Stimulated activated naive CD8-positive, alpha-beta T cell treated with anti-CD3 and anti-CD28 coated beads, Interleukin-15, Interleukin-2, amounts not matched to agents 100 ng/mL and 50 ng/mL, for 24 hours (primary cell): ENCODE data around the gene RGS10.
A peak's percentile ranks its signal among the peaks of the same experiment; 100 is the strongest.

ENCODE experiments used
- H3K27ac Mint-ChIP-seq: one replicate; pipeline ENCODE4 v1.8.0; 2021; ENCODE audit warnings: mild to moderate bottlenecking, mixed read lengths
- H3K27me3 Mint-ChIP-seq: one replicate; pipeline ENCODE4 v1.8.0; 2021; ENCODE audit warnings: mixed read lengths
- H3K36me3 Mint-ChIP-seq: one replicate; pipeline ENCODE4 v1.8.0; 2021; ENCODE audit warnings: low read depth, mixed read lengths
- H3K4me1 Mint-ChIP-seq: one replicate; pipeline ENCODE4 v1.8.0; 2021; ENCODE audit warnings: low read depth, mixed read lengths
- H3K4me3 Mint-ChIP-seq: one replicate; pipeline ENCODE4 v1.8.0; 2021; ENCODE audit warnings: mild to moderate bottlenecking, mixed read lengths
- H3K9me3 Mint-ChIP-seq: one replicate; pipeline ENCODE4 v1.8.0; 2021; ENCODE audit warnings: mixed read lengths

The RGS10 gene

DNA sequence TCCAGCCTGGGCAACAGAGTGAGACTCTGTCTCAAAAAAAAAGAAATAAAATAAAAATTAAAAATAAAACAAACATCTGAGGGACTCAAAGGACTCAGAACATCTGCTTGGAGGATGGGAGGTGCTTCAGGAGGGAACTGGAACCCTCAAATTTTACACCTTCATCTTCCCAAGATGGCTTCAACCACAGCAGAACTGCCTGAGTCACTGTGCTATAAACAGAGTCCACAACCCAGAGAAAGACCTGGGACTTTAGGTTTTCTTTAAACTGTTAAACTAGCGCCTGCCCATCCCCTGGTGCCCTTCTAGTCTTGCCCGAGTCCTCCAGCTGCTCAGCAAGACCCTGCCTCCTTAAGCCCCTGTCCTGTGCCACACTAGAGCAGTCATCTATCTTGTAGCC is 40.8 kb downstream of the RGS10 start:
- no peaks in the 10 kb centered on the region for H3K27me3 Mint-ChIP-seq
- peaks cover 100% of the 10 kb centered on the region for H3K4me1 Mint-ChIP-seq
- H3K4me3 Mint-ChIP-seq = peak overlapping the region; percentile 70
- no peaks in the 10 kb centered on the region for H3K9me3 Mint-ChIP-seq
- peak overlapping the region; percentile 99 for H3K27ac Mint-ChIP-seq
- H3K36me3 Mint-ChIP-seq = peaks cover 72% of the 10 kb centered on the region

- Mint-ChIP-seq H3K4me1 (peaks cover 100% of the 10 kb centered on the region), H3K36me3 (peaks cover 67% of the 10 kb centered on the region), H3K9me3 (no peaks in the 10 kb centered on the region), H3K4me3 (no peak overlapping the region), H3K27ac (peak overlapping the region; percentile 99), H3K27me3 (no peaks in the 10 kb centered on the region)
Observed at GRCh38 chr10:119500821-119501220, 41.7 kb downstream of the RGS10 start.

DNA sequence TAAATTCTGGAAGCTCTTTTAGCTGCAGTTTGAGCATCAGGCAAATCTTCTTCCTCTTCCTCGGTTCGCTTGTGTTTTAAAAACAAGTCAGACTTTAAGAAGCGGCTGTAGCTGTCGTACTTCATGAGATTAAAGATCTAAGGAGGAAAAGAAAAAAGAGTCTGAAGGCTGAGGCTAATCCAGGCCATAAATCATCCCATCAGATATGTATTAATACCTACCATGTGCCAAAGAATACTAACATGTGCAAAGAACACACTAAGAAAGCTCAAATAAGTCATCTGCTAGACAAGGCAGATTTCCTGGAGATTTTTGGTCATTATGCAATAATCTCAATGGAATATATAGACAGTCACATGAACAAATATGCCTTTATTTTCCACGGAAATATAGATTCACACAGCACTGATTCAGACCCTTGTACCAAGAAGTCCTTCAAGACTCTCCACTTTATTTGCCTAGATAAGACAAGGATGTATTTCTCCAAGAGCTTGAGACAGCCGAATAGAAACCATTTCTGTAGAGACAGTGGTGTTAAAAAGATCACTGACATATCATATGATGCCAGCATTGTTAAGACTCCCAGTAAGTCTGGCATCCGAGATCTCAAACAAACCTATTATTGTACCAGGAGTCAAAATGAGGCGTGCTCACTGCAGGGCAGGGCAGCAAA is 42.3 kb downstream of the RGS10 start:
- Mint-ChIP-seq H3K27ac (peak overlapping the region; percentile 99), H3K27me3 (no peaks in the 10 kb centered on the region), H3K36me3 (peaks cover 63% of the 10 kb centered on the region), H3K4me1 (peaks cover 100% of the 10 kb centered on the region), H3K4me3 (peak overlapping the region; percentile 45), H3K9me3 (no peaks in the 10 kb centered on the region)

- H3K27me3 Mint-ChIP-seq = no peaks in the 10 kb centered on the region
- peaks cover 59% of the 10 kb centered on the region for H3K36me3 Mint-ChIP-seq
- peaks cover 100% of the 10 kb centered on the region for H3K4me1 Mint-ChIP-seq
- peak overlapping the region; percentile 63 for H3K4me3 Mint-ChIP-seq
- peak overlapping the region; percentile 99 for H3K27ac Mint-ChIP-seq
- H3K9me3 Mint-ChIP-seq = no peaks in the 10 kb centered on the region
Observed at GRCh38 chr10:119499677-119500002, 42.9 kb downstream of the RGS10 start.

DNA sequence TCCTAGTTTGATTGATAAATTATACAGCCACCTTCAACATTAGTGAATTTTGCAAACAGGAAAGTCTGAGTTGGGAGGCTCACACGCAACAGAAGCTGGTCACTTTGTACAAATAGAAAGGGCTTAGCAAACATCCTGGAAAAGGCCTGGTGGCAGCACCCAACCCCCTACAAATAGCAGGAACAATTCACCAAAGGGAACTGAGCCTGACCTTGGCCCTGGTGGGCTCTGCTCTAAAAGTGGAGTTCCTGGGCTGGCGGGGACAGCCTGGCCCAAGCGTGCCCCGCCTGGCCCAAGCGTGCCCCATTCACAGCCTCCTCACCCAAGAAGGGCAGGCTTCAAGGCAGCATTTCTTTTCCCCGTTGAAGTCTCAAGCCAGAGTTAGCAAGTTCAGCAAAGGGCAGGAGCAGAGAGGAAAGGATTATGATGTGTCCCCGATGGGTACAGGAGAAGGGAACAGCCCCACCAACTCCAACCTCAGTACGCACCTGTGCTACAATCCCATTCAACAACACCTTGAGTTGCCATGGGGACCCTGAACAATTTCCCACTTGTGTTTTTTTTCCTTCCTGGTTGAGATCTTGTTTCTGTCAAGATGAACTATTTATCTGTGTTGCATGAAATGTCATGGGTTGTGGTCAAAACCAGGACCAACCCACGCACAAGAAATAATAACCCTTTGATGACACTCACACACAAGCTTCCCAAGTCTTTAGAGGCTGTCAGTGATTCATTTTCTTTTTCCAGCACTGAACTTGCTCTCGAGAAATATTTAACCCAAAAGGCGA is 43.4 kb downstream of the RGS10 start:
- Mint-ChIP-seq H3K9me3 (no peaks in the 10 kb centered on the region), H3K4me1 (peaks cover 100% of the 10 kb centered on the region), H3K4me3 (peak overlapping the region; percentile 63), H3K27me3 (no peaks in the 10 kb centered on the region), H3K36me3 (peaks cover 53% of the 10 kb centered on the region), H3K27ac (peak overlapping the region; percentile 99)

- H3K4me3 Mint-ChIP-seq = peak overlapping the region; percentile 17
- no peaks in the 10 kb centered on the region for H3K27me3 Mint-ChIP-seq
- H3K9me3 Mint-ChIP-seq = no peaks in the 10 kb centered on the region
- H3K36me3 Mint-ChIP-seq = peaks cover 37% of the 10 kb centered on the region
- H3K4me1 Mint-ChIP-seq = peaks cover 97% of the 10 kb centered on the region
- H3K27ac Mint-ChIP-seq = peak overlapping the region; percentile 94
Observed at GRCh38 chr10:119497243-119497642, 45.3 kb downstream of the RGS10 start.

DNA sequence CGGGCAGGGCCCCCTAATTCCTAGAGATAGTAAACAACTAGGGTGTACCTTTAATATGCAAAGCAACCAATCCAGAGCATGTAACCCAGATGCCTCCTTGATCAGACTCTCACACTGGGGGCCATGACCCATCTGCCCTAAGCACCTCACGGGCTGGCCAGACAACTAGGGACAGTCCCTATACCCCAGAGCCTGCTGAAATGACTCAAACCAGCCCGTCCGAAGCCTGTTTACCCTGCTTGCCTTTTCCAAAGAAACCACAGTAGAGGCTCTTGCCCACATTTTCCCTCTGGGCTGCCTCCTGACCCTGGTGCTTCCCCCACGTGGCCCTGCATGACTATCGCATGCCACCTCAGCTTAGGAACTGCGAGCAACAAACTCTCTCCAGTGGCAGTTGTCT is 46.2 kb downstream of the RGS10 start:
- no peaks in the 10 kb centered on the region for H3K27me3 Mint-ChIP-seq
- peak overlapping the region; percentile 94 for H3K27ac Mint-ChIP-seq
- H3K4me3 Mint-ChIP-seq = peak overlapping the region; percentile 69
- H3K36me3 Mint-ChIP-seq = peaks cover 32% of the 10 kb centered on the region
- no peaks in the 10 kb centered on the region for H3K9me3 Mint-ChIP-seq
- H3K4me1 Mint-ChIP-seq = peaks cover 92% of the 10 kb centered on the region

GRCh38 chr10:119495545-119495944 is 47.0 kb downstream of the RGS10 start:
- Mint-ChIP-seq H3K4me3 (no peak overlapping the region), H3K27ac (peak overlapping the region; percentile 65), H3K4me1 (peaks cover 85% of the 10 kb centered on the region), H3K27me3 (no peaks in the 10 kb centered on the region), H3K36me3 (peaks cover 31% of the 10 kb centered on the region), H3K9me3 (no peaks in the 10 kb centered on the region)

DNA sequence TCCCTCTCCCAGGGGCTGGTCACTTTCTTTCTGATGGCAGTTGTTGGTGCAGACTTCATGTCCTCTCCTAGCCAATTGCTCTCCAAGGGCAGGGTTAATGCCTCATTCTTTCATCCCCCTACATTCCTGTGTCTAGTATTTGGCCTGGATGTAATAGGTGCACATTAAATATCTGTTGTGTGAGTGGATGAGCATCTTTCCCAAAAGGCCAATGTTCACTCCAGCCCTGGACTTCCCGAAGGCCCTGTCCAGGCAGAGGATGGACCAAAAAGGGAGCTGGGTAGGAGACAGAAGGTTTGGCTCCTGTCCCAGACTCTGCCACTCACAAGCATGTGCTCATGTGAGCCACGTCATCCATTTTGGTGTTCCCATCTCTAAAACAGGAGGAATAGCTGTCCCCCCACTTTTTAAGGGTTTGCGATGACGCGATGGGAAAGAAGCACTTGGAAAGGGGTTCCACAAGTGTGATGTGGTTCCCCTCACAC is 47.5 kb downstream of the RGS10 start:
- Mint-ChIP-seq H3K4me3 (no peak overlapping the region), H3K4me1 (peaks cover 83% of the 10 kb centered on the region), H3K36me3 (peaks cover 26% of the 10 kb centered on the region), H3K27ac (peak overlapping the region; percentile 65), H3K27me3 (no peaks in the 10 kb centered on the region), H3K9me3 (no peaks in the 10 kb centered on the region)

DNA sequence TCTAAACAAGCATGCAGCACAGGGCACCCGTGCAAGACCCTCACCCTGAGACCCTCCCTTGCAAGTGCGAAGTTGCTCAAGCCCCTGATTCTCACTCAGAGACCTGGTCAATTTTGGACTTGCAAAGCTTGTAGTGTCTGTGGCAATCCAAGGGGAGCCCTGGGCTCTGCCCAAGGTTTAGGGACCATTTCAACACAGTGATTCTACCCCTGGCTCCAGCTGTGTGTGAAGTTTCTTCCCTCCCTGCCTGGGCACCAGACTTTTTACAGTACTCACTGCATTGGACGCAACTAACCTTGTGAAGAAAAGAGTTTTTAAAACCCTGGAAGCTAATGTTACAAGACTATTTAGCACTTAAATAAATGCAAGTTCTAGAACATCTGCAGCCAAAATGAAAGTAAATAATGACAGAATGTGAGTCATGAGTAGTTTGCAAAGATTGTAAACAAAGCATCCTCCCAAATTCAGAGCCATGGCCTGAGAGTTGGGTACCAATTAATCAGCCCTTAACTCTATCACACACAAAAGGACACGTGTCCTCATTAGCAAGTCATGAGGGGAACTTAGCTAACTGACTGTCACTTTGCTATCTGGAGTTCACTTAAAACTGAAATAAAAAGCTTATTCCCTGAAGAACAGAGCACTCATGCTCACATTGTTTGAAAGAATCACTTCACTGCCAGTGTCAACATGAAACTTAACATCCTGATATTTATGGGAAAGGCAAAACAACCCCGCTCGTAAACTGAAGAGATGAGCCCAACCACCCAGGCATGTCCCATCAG is 48.1 kb downstream of the RGS10 start:
- no peak overlapping the region for H3K4me3 Mint-ChIP-seq
- H3K4me1 Mint-ChIP-seq = peaks cover 82% of the 10 kb centered on the region
- H3K36me3 Mint-ChIP-seq = peaks cover 20% of the 10 kb centered on the region
- H3K9me3 Mint-ChIP-seq = no peaks in the 10 kb centered on the region
- H3K27me3 Mint-ChIP-seq = no peaks in the 10 kb centered on the region
- H3K27ac Mint-ChIP-seq = peak overlapping the region; percentile 71

- Mint-ChIP-seq H3K9me3 (no peaks in the 10 kb centered on the region), H3K4me3 (no peak overlapping the region), H3K36me3 (peaks cover 8% of the 10 kb centered on the region), H3K27me3 (no peaks in the 10 kb centered on the region), H3K27ac (peak overlapping the region; percentile 81), H3K4me1 (peaks cover 78% of the 10 kb centered on the region)
Observed at GRCh38 chr10:119493155-119493554, 49.4 kb downstream of the RGS10 start.

DNA sequence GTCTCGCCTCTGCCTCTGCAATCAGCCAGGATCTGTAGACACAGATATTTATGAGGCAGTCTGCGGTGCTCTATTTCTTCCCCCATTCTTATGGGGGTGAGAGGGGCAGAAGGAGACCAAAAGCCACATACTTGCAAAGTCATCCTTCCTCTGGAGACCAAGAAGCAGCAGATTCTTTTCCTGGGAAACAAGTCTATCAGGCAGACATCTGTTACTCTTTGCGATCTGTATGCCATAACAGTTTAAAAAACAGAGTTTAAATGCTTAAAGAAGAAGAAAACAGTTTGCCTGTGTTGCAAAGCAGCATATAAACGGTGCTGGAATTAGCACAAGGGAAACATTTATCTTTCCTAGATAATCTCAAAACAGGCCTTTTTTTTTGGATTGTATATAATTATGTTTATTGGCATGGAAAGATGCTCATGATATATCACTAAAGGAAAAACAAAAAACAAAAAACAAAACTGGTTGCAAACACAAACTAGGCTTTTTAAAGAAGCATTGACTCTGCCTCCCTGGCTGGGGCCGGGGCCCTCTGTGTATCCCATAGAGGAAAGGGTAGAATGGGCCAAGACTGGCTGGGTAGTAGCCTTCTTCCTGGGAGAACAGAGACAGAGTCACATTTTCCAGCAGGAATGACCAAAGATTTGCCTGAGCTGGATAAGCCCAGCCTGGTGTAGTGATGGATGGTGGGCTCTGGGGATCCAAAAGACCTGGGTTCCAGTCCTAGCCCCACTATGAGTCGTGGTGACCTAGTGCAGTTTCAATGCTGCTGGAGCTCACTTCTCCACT is 50.4 kb downstream of the RGS10 start:
- Mint-ChIP-seq H3K36me3 (peaks cover 4% of the 10 kb centered on the region), H3K27ac (no peak overlapping the region), H3K27me3 (no peaks in the 10 kb centered on the region), H3K4me3 (no peak overlapping the region), H3K4me1 (peaks cover 68% of the 10 kb centered on the region), H3K9me3 (no peaks in the 10 kb centered on the region)

- Mint-ChIP-seq H3K27ac (peak overlapping the region; percentile 86), H3K9me3 (no peaks in the 10 kb centered on the region), H3K36me3 (no peaks in the 10 kb centered on the region), H3K4me3 (peak overlapping the region; percentile 84), H3K4me1 (peaks cover 46% of the 10 kb centered on the region), H3K27me3 (no peaks in the 10 kb centered on the region)
Observed at GRCh38 chr10:119489991-119490326, 52.6 kb downstream of the RGS10 start.

DNA sequence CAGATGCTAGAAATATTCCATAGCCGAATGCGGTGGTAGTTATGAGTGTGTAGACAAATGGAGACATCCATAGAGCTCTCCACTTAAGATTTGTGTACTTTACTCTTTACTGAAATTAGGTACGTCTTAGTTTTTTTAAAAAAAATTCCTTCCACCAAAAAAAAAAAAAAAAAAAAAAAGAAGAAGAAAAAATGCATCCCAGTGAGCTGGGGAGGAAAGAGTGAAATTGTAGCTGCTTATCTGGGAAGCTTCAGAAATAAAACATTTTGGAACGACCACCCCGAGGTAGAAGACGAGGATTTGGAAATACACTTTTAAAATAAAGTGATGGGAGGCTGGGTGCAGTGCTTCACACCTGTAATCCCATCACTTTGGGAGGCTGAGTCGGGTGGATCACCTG is 53.8 kb downstream of the RGS10 start:
- Mint-ChIP-seq H3K36me3 (no peaks in the 10 kb centered on the region), H3K4me3 (no peak overlapping the region)

More for the DNA sequence above, 53.8 kb downstream of the RGS10 start:
- H3K4me1 Mint-ChIP-seq = peaks cover 33% of the 10 kb centered on the region
- H3K27ac Mint-ChIP-seq = no peak overlapping the region
- H3K27me3 Mint-ChIP-seq = no peaks in the 10 kb centered on the region
- H3K9me3 Mint-ChIP-seq = no peaks in the 10 kb centered on the region
